ENCODE results near the gene CDH13. TPM values are rescaled to one million over a fixed set of nuclear protein-coding genes. Genes with fewer than 3 reads are reported as not detected.

CDH13 gene
- total RNA-seq, 1 experiment from 2014 or later: 2.1 TPM

DNA sequence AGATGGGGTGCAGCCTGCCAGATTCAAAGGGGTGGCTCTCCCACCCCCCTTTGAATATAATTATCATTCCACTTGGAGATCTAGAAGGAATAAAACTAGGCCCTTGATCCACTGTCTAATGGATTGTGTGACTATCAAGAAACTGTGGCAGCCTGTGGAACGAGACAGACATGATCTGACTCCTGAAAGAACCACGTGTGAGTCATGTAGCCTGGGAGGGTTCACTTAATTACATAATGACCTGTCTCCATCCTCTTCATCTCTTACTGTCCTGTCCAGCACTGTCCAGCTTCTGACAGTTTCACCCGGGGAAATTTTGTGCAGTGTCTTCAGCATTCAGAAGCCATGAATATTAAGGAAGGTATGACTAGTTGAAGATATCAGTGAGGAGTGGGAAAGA is 43.3 kb upstream of the CDH13 start:
- CTCF ChIA-PET: no interaction called here
- H3K4me1 ChIP-seq (ENCODE audit: insufficient read depth, low read length, poor library complexity, severe bottlenecking): no peaks in the 10 kb centered on the region
- H3K27me3 ChIP-seq (replicated peaks; ENCODE audit: insufficient read depth, low read depth, low read length, poor library complexity): peaks cover 10% of the 10 kb centered on the region
- DNase-seq (ENCODE audit: low spot score): no peak
- no peak overlapping the region for H3K27ac ChIP-seq (ENCODE audit: low read depth, low read length, poor library complexity, severe bottlenecking)
- TF ChIP-seq CTCF (conservative IDR thresholded peaks at IDR 0.05; ENCODE audit: low read depth, low read length) (no peak), EZH2 (IDR thresholded peaks at IDR 0.05; ENCODE audit: borderline replicate concordance, low read depth, low read length, poor library complexity, severe bottlenecking) (no peak)
- intact Hi-C loops (cut with micrococcal nuclease; ENCODE audit: unreplicated experiment): no loop called here
- H3K9me3 ChIP-seq (ENCODE audit: low read depth, low read length, poor library complexity, severe bottlenecking): no peaks in the 10 kb centered on the region
- no peaks in the 10 kb centered on the region for H3K36me3 ChIP-seq (ENCODE audit: insufficient read depth, low read length, poor library complexity, severe bottlenecking)
- POLR2A ChIA-PET (ENCODE audit: low non-redundant PET): no interaction called here
- BruUV-seq (replicated peaks): no TSS peak
- H3K4me3 ChIP-seq (ENCODE audit: low read depth, low read length, poor library complexity, severe bottlenecking): no peak overlapping the region

GRCh38 chr16:82584553-82585152 is 42.1 kb upstream of the CDH13 start:
- ChIA-PET CTCF (no interaction called here), POLR2A (ENCODE audit: low non-redundant PET) (no interaction called here)
- TF ChIP-seq CTCF (conservative IDR thresholded peaks at IDR 0.05; ENCODE audit: low read depth, low read length): no peak
- TF ChIP-seq EZH2 (IDR thresholded peaks at IDR 0.05; ENCODE audit: borderline replicate concordance, low read depth, low read length, poor library complexity, severe bottlenecking): no peak
- Histone ChIP-seq H3K27ac (ENCODE audit: low read depth, low read length, poor library complexity, severe bottlenecking) (no peak overlapping the region), H3K36me3 (ENCODE audit: insufficient read depth, low read length, poor library complexity, severe bottlenecking) (no peaks in the 10 kb centered on the region), H3K9me3 (ENCODE audit: low read depth, low read length, poor library complexity, severe bottlenecking) (no peaks in the 10 kb centered on the region), H3K27me3 (replicated peaks; ENCODE audit: insufficient read depth, low read depth, low read length, poor library complexity) (peaks cover 10% of the 10 kb centered on the region), H3K4me3 (ENCODE audit: low read depth, low read length, poor library complexity, severe bottlenecking) (no peak overlapping the region), H3K4me1 (ENCODE audit: insufficient read depth, low read length, poor library complexity, severe bottlenecking) (no peaks in the 10 kb centered on the region)
- intact Hi-C loops (cut with micrococcal nuclease; ENCODE audit: unreplicated experiment): no loop called here
- BruUV-seq (replicated peaks): no TSS peak
- DNase-seq (ENCODE audit: low spot score): no peak

- no peaks in the 10 kb centered on the region for H3K4me1 ChIP-seq (ENCODE audit: insufficient read depth, low read length, poor library complexity, severe bottlenecking)
- peaks cover 7% of the 10 kb centered on the region for H3K27me3 ChIP-seq (replicated peaks; ENCODE audit: insufficient read depth, low read depth, low read length, poor library complexity)
- no peaks in the 10 kb centered on the region for H3K9me3 ChIP-seq (ENCODE audit: low read depth, low read length, poor library complexity, severe bottlenecking)
- CTCF ChIA-PET: no interaction called here
- POLR2A ChIA-PET (ENCODE audit: low non-redundant PET): no interaction called here
- intact Hi-C loops (cut with micrococcal nuclease; ENCODE audit: unreplicated experiment): no loop called here
- no peak for DNase-seq (ENCODE audit: low spot score)
- TF ChIP-seq CTCF (conservative IDR thresholded peaks at IDR 0.05; ENCODE audit: low read depth, low read length): no peak
- no peak for TF ChIP-seq EZH2 (IDR thresholded peaks at IDR 0.05; ENCODE audit: borderline replicate concordance, low read depth, low read length, poor library complexity, severe bottlenecking)
- BruUV-seq (replicated peaks): no TSS peak
- no peak overlapping the region for H3K27ac ChIP-seq (ENCODE audit: low read depth, low read length, poor library complexity, severe bottlenecking)
- no peak overlapping the region for H3K4me3 ChIP-seq (ENCODE audit: low read depth, low read length, poor library complexity, severe bottlenecking)
- H3K36me3 ChIP-seq (ENCODE audit: insufficient read depth, low read length, poor library complexity, severe bottlenecking): no peaks in the 10 kb centered on the region
These were observed 41.1 kb upstream of the CDH13 start for GRCh38 chr16:82585675-82586074.

All from A673 (cell line).